Lower lobe of right lung (tissue), 2 donors: Measurements from ENCODE around the gene EIF2A. TPM values are rescaled to one million over a fixed set of nuclear protein-coding genes. Genes with fewer than 3 reads are reported as not detected.
A peak's percentile ranks its signal among the peaks of the same experiment; 100 is the strongest.

Experiments used
- ATAC-seq, 2 donors: fragments of 200-7000 bp; cut with Tn5 transposase; one replicate each; pipeline ENCODE4 v1.9.1; 2020 to 2022; ENCODE audit warnings: mild to moderate bottlenecking in 2 of 2, moderate library complexity in 2 of 2
- DNase-seq: peaks from one replicate; pipeline ENCODE4 v3.0.0-alpha.2; 2020
- H3K27ac ChIP-seq: fragments of 200-600 bp; one replicate; pipeline ENCODE4 v1.8.0; 2022
- H3K27me3 ChIP-seq: fragments of 200-600 bp; one replicate; pipeline ENCODE4 v1.8.0; 2022; ENCODE audit warnings: low read depth
- H3K36me3 ChIP-seq: fragments of 200-600 bp; one replicate; pipeline ENCODE4 v1.8.0; 2022; ENCODE audit warnings: mild to moderate bottlenecking
- H3K4me1 ChIP-seq: fragments of 200-600 bp; one replicate; pipeline ENCODE4 v1.8.0; 2022
- H3K4me3 ChIP-seq: fragments of 200-600 bp; one replicate; pipeline ENCODE4 v1.8.0; 2022; ENCODE audit warnings: mild to moderate bottlenecking
- H3K9me3 ChIP-seq: fragments of 200-600 bp; one replicate; pipeline ENCODE4 v1.8.0; 2022
- intact Hi-C: fragments of 100-400 bp; cut with DNase I; formaldehyde crosslinking; loops from one replicate; pipeline ENCODE4 v1.11.0; 2022
- total RNA-seq: library from RNA; stranded (reverse); fragmentation: NEBNext Ultra II Directional; extraction: Animal tissue kit (Norgen Biotek cat#: 25700); gene quantifications from one replicate; pipeline ENCODE4 v1.2.1, GENCODE V29; 2021
- TF ChIP-seq, protein P1 (sequence below): fragments of 200-600 bp; IDR thresholded peaks from one replicate; pipeline ENCODE4 v1.8.0; 2022; ENCODE audit warnings: antibody characterized with exemption, mild to moderate bottlenecking
- donor health status: DM: no; HTN: yes; CAD: no; lungs with severe emphysema.

Gene EIF2A
- total RNA-seq, 1 donor from 2014 or later = 91.9 TPM

DNA sequence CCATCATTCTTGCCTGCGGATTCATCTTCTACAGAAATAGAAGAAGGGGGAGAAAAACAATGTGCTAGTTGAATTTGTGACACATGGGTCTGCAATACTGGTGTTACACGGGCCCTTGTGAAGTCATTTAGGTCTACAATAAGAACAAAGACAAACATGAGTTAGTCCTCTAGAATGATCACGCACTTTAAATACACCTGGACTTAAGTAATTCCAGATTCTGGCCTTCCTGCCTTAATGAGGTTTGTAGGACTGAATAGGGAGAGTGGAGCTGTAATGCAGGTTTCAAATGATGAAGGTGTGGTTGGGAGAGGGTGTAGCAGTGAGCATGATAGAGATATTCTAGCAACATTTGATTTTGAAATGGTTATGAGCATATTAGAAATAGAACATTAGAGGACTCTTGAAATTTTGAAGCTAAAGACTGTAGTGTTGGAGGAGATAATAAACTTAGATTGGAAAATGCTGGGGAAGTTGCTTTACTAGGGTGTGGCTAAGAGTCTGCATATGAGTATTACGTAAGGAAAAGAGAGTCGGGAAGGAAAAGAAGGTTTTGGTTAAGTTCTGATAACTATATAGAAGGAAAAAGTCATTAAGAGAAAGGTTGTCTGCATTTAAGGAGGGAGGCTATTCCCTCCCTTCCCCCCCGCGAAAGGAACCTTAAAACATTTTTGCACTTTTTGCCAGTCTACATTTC is 606 bp downstream of the EIF2A start:
- ATAC-seq = no peak
- H3K36me3 ChIP-seq = peaks cover 24% of the 10 kb centered on the region
- no peak for DNase-seq
- peak overlapping the region; percentile 84 for H3K4me3 ChIP-seq
- H3K9me3 ChIP-seq = no peaks in the 10 kb centered on the region
- TF ChIP-seq, protein P1, sequence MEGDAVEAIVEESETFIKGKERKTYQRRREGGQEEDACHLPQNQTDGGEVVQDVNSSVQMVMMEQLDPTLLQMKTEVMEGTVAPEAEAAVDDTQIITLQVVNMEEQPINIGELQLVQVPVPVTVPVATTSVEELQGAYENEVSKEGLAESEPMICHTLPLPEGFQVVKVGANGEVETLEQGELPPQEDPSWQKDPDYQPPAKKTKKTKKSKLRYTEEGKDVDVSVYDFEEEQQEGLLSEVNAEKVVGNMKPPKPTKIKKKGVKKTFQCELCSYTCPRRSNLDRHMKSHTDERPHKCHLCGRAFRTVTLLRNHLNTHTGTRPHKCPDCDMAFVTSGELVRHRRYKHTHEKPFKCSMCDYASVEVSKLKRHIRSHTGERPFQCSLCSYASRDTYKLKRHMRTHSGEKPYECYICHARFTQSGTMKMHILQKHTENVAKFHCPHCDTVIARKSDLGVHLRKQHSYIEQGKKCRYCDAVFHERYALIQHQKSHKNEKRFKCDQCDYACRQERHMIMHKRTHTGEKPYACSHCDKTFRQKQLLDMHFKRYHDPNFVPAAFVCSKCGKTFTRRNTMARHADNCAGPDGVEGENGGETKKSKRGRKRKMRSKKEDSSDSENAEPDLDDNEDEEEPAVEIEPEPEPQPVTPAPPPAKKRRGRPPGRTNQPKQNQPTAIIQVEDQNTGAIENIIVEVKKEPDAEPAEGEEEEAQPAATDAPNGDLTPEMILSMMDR = no peak
- peak overlapping the region; percentile 100 for H3K27ac ChIP-seq
- H3K4me1 ChIP-seq = peaks cover 44% of the 10 kb centered on the region
- no peaks in the 10 kb centered on the region for H3K27me3 ChIP-seq
- intact Hi-C loops = no loop called here

DNA sequence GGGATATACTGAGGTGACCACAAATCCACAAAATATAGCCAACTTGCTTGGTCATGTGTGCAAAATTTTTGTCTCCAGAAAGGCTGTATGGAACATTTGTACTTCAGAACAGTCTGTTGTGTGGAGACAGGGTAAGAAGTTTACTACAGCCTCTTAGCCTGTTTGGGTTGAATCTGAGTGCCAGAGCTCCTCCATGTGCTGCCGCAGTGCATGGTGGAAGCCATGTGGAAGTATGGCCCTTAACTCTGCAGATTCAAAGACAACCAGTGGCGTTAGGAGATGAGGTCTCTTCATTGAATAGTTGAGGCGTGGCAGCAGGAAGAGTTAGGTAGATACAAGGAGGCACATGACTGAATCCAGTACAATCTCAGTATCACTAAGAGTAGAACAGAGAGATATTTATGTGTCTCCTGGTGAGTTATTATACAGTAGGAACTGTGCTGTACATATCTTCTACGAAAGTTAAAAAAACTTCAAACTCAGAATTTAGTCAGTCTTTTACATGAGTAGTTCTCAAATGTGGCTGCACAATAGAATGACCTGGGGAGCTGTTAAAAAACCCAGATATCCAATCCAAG is 9.4 kb downstream of the EIF2A start:
- Histone ChIP-seq H3K36me3 (peaks cover 56% of the 10 kb centered on the region), H3K9me3 (no peaks in the 10 kb centered on the region), H3K4me3 (no peak overlapping the region), H3K27ac (no peak overlapping the region), H3K4me1 (no peaks in the 10 kb centered on the region), H3K27me3 (no peaks in the 10 kb centered on the region)
- TF ChIP-seq, protein P1 = no peak
- ATAC-seq (no peak), DNase-seq (no peak)
- intact Hi-C loops = no loop called here

DNA sequence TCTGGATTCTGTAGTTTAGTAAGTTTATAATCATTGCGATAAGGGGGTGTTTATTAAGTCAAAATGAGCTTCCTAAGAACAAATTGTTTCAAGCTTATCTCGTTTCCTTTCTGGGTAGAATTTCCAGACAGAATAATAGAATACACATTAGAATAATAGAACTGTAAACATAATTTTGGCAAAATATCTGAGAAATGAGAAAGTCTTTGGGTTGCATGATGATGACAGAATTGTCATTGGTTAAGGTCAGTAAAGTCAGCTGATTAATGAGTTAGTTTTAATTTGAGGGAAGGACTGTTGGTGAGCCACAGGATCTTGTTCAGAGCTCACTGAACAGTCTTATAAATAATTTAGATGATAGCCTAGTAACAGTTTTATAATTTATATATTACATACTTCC is 10.2 kb downstream of the EIF2A start:
- H3K36me3 ChIP-seq = peaks cover 61% of the 10 kb centered on the region
- intact Hi-C loops = no loop called here
- H3K27ac ChIP-seq = no peak overlapping the region
- DNase-seq (no peak), ATAC-seq (no peak)
- no peaks in the 10 kb centered on the region for H3K9me3 ChIP-seq
- H3K4me1 ChIP-seq = no peaks in the 10 kb centered on the region
- no peaks in the 10 kb centered on the region for H3K27me3 ChIP-seq
- TF ChIP-seq, protein P1 = no peak
- H3K4me3 ChIP-seq = no peak overlapping the region

DNA sequence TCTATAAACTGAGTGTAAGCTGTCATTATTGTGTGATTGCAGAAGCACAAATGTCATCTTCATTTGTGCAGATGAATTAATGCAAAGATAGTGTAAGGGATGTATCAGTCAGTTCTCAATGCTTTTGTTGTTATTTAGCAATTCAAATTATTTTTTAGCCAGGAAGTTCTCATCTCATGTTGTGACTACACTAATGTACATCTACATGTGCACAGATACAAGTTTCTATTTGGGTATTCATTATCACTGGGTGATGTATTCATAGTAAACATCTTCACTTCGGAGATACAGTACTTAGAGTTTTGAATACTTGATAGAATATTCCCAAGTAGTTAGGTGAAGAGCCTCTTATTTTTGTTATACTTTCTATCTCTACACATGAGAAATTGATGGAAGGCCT is 11.1 kb downstream of the EIF2A start:
- Histone ChIP-seq H3K27me3 (no peaks in the 10 kb centered on the region), H3K36me3 (peaks cover 55% of the 10 kb centered on the region), H3K4me3 (no peak overlapping the region), H3K27ac (no peak overlapping the region), H3K4me1 (no peaks in the 10 kb centered on the region), H3K9me3 (no peaks in the 10 kb centered on the region)
- intact Hi-C loops = no loop called here
- DNase-seq (no peak), ATAC-seq (no peak)
- TF ChIP-seq, protein P1 = no peak

DNA sequence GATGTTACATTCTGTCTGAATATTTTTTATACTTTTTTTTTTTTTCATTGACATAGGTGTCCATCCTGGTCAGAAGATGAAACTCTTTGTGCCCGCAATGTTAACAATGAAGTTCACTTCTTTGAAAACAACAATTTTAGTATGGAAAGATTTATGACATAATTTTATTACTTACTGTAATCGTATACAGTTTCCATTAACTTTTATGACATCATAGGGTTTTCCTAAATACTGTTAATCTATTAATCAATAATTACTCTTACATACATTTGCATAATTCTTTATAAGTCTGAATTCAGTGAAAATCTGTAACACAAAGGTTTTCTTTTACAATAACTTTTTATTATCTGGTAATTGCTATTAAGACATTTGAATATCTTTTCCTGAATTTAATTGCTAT is 17.7 kb downstream of the EIF2A start:
- H3K4me1 ChIP-seq = no peaks in the 10 kb centered on the region

More for the DNA sequence above, 17.7 kb downstream of the EIF2A start:
- no peaks in the 10 kb centered on the region for H3K27me3 ChIP-seq
- no peak overlapping the region for H3K27ac ChIP-seq
- intact Hi-C loops = no loop called here
- ATAC-seq (no peak), DNase-seq (no peak)
- TF ChIP-seq, protein P1 = no peak
- H3K4me3 ChIP-seq = no peak overlapping the region
- H3K36me3 ChIP-seq = peaks cover 80% of the 10 kb centered on the region
- no peaks in the 10 kb centered on the region for H3K9me3 ChIP-seq
